Fibroblast of lung (primary cell): Measurements from ENCODE around the gene RETSAT. TPM values are rescaled to one million over a fixed set of nuclear protein-coding genes. Genes with fewer than 3 reads are reported as not detected.

ENCODE experiments used
- DNase-seq, 2 donors: peaks; one replicate each; pipeline versions ENCODE4 v3.0.0 to v3.0.0-alpha.2; 2010; ENCODE audit warnings: low read depth in 2 of 2
- H2AFZ ChIP-seq: 2 replicates; pipeline ENCODE4 v1.5.1; 2012; ENCODE audit warnings: low read length, control low read depth, inconsistent platforms
- H3K27ac ChIP-seq: 2 replicates; pipeline ENCODE4 v1.5.1; 2011; ENCODE audit warnings: low read length, control low read depth; ENCODE audit not compliant: insufficient read depth
- H3K27me3 ChIP-seq: 2 replicates; pipeline ENCODE4 v1.5.1; 2011; ENCODE audit warnings: mild to moderate bottlenecking, low read length; ENCODE audit not compliant: control insufficient read depth, insufficient read depth
- H3K36me3 ChIP-seq: 2 replicates; pipeline ENCODE4 v1.5.1; 2011; ENCODE audit warnings: low read length; ENCODE audit not compliant: control insufficient read depth, insufficient read depth
- H3K4me1 ChIP-seq: 2 replicates; pipeline ENCODE4 v1.5.1; 2011; ENCODE audit warnings: low read length; ENCODE audit not compliant: control insufficient read depth, insufficient read depth; ENCODE audit errors: extremely low read depth
- H3K4me2 ChIP-seq: 2 replicates; pipeline ENCODE4 v1.5.1; 2011; ENCODE audit warnings: low read length, control low read depth; ENCODE audit not compliant: insufficient read depth; ENCODE audit errors: extremely low read depth
- H3K4me3 ChIP-seq, 4 experiments: fragments of 200-600 bp in 1 of 4; sonication (generic) in 1 of 4; replicated peaks in 1 of 4; 2 replicates each; pipeline ENCODE4 v1.5.1; 2011 to 2016; ENCODE audit warnings: low read length in 4 of 4, low read depth in 3 of 4, mild to moderate bottlenecking in 3 of 4, control low read depth in 2 of 4, inconsistent platforms in 1 of 4, mixed read lengths in 1 of 4; ENCODE audit not compliant: insufficient read depth in 1 of 4; ENCODE audit errors: control extremely low read depth in 1 of 4
- H3K79me2 ChIP-seq: 2 replicates; pipeline ENCODE4 v1.5.1; 2012; ENCODE audit warnings: mild to moderate bottlenecking, low read length, inconsistent platforms; ENCODE audit not compliant: control insufficient read depth, insufficient read depth
- H3K9ac ChIP-seq: 2 replicates; pipeline ENCODE4 v1.5.1; 2011; ENCODE audit warnings: mild to moderate bottlenecking, low read length, control low read depth; ENCODE audit not compliant: insufficient read depth
- H3K9me3 ChIP-seq: 2 replicates; pipeline ENCODE4 v1.5.1; 2012; ENCODE audit warnings: low read depth, low read length; ENCODE audit not compliant: control insufficient read depth, insufficient read depth
- H4K20me1 ChIP-seq: 2 replicates; pipeline ENCODE4 v1.5.1; 2011; ENCODE audit warnings: low read length; ENCODE audit not compliant: control insufficient read depth, insufficient read depth; ENCODE audit errors: extremely low read depth
- EZH2 ChIP-seq: IDR thresholded peaks from 2 replicates; pipeline ENCODE4 v1.5.1; 2012; ENCODE audit warnings: low read length, control low read depth, mild to moderate bottlenecking; ENCODE audit errors: missing control alignments
- polyA plus RNA-seq, 2 donors: library from polyadenylated mRNA; depleted of rRNA in 1 of 2; stranded (reverse) in 1 of 2; unstranded in 1 of 2; fragments of >200 nt; gene quantifications; 2 replicates each; pipeline ENCODE4 v1.2.1, GENCODE V29; 2011 to 2012; ENCODE audit warnings: missing spikeins in 1 of 2
- total RNA-seq: library from RNA; depleted of rRNA; stranded (reverse); fragments of >200 nt; gene quantifications from 2 replicates; pipeline ENCODE4 v1.2.1, GENCODE V29; 2014
- TF ChIP-seq, protein P1 (sequence below), 2 donors: IDR thresholded peaks in 1 of 2; conservative IDR thresholded peaks in 1 of 2; 1 replicate in 1 of 2; 2 replicates in 1 of 2; pipeline ENCODE4 v1.5.1; 2011 to 2012; ENCODE audit warnings: low read length in 2 of 2, control low read depth in 1 of 2, inconsistent platforms in 1 of 2, low read depth in 1 of 2, mild to moderate bottlenecking in 1 of 2

Gene RETSAT
- total and polyA plus RNA-seq, 2 donors (not counting 1 experiment from before 2014, with no cell fraction given) = 38.6 to 87.0 TPM

DNA sequence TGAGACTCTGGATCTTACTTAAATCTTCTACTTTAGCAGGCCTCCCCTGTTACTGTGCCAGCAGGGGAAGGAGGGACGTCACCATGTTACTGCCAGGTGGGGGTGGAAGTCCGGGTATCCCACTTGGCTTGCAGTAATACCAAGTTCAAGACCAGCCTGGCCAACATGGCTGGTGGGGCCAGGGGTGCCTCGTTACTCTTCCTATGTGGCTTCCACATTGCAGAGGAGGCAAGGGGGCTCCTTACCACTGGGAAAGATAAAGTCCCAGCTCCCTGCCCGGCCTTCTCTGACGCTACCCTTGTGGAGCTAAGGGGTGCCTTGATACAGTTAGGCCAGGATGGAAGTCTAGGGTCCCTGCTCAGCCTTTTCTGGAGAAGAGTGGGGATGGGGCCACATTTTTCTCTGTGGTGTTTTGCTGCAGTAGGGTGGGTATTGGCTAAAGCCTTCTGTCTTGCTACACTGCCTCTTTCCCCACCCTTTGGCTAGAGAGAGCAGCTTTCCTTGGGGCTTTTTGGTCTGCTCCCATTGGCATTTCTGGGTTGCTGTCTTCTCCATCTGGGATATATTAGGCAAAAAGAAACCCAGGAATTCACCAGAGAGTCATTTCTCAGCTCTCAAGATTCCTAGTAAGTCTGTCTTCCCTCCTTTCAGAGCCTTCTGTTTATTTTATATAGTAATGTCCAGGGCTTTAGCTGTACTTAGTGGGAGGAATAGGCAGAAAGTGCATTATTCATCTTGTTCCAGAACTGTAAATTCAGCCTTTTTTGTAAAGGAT is 22.1 kb upstream of the RETSAT start:
- no peak overlapping the region for H3K9ac ChIP-seq
- no peak overlapping the region for H2AFZ ChIP-seq
- H3K27ac ChIP-seq = no peak overlapping the region
- no peaks in the 10 kb centered on the region for H4K20me1 ChIP-seq
- TF ChIP-seq, protein P1, sequence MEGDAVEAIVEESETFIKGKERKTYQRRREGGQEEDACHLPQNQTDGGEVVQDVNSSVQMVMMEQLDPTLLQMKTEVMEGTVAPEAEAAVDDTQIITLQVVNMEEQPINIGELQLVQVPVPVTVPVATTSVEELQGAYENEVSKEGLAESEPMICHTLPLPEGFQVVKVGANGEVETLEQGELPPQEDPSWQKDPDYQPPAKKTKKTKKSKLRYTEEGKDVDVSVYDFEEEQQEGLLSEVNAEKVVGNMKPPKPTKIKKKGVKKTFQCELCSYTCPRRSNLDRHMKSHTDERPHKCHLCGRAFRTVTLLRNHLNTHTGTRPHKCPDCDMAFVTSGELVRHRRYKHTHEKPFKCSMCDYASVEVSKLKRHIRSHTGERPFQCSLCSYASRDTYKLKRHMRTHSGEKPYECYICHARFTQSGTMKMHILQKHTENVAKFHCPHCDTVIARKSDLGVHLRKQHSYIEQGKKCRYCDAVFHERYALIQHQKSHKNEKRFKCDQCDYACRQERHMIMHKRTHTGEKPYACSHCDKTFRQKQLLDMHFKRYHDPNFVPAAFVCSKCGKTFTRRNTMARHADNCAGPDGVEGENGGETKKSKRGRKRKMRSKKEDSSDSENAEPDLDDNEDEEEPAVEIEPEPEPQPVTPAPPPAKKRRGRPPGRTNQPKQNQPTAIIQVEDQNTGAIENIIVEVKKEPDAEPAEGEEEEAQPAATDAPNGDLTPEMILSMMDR (conservative IDR thresholded peaks at IDR 0.05 in 1 of 2, IDR thresholded peaks at IDR 0.05 in 1 of 2; ENCODE audit: low read depth in 1 of 2, low read length in 2 of 2) = no peak
- TF ChIP-seq EZH2 = no peak
- no peaks in the 10 kb centered on the region for H3K9me3 ChIP-seq
- no peaks in the 10 kb centered on the region for H3K36me3 ChIP-seq
- no peak overlapping the region for H3K4me2 ChIP-seq
- H3K4me1 ChIP-seq = no peaks in the 10 kb centered on the region
- no peaks in the 10 kb centered on the region for H3K27me3 ChIP-seq
- H3K79me2 ChIP-seq = no peaks in the 10 kb centered on the region
- peak in 1 of 2 donors; percentile 42 for DNase-seq
- H3K4me3 ChIP-seq = no peak overlapping the region

GRCh38 chr2:85371045-85371444 is 16.7 kb upstream of the RETSAT start:
- no peak overlapping the region for H3K27ac ChIP-seq
- no peak overlapping the region for H3K9ac ChIP-seq
- no peaks in the 10 kb centered on the region for H4K20me1 ChIP-seq
- H3K4me2 ChIP-seq = no peak overlapping the region
- no peak for DNase-seq
- no peaks in the 10 kb centered on the region for H3K27me3 ChIP-seq
- H2AFZ ChIP-seq = no peak overlapping the region
- no peaks in the 10 kb centered on the region for H3K36me3 ChIP-seq
- TF ChIP-seq, protein P1 (conservative IDR thresholded peaks at IDR 0.05 in 1 of 2, IDR thresholded peaks at IDR 0.05 in 1 of 2; ENCODE audit: low read depth in 1 of 2, low read length in 2 of 2) = no peak
- no peak for TF ChIP-seq EZH2
- no peaks in the 10 kb centered on the region for H3K4me1 ChIP-seq
- no peaks in the 10 kb centered on the region for H3K79me2 ChIP-seq
- H3K9me3 ChIP-seq = no peaks in the 10 kb centered on the region
- H3K4me3 ChIP-seq = no peak overlapping the region

DNA sequence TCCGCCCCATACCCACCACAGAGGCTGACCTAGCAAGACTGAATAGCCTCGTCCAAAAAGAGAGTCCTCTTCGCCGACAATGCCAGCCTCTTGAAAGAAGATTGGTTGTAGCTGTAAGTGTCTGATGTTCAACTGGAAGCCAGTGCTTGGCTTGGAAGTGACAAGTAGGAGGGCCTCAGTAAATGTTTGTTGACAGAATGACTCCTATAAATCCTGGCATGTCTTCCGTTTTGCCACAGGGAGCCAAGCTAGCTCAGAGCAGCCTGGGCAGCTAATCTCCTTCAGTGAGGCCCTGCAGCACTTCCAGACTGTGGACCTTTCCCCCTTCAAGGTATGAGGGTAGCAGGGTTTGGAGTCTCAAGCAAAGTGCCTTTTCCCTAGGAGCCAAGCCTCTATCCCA is 15.2 kb upstream of the RETSAT start:
- no peak for DNase-seq
- H3K36me3 ChIP-seq = no peaks in the 10 kb centered on the region
- no peak for TF ChIP-seq EZH2
- TF ChIP-seq, protein P1 (conservative IDR thresholded peaks at IDR 0.05 in 1 of 2, IDR thresholded peaks at IDR 0.05 in 1 of 2; ENCODE audit: low read depth in 1 of 2, low read length in 2 of 2) = no peak

More for the DNA sequence above, 15.2 kb upstream of the RETSAT start:
- Histone ChIP-seq H3K79me2 (no peaks in the 10 kb centered on the region), H3K27ac (no peak overlapping the region), H3K4me1 (no peaks in the 10 kb centered on the region), H4K20me1 (no peaks in the 10 kb centered on the region), H2AFZ (no peak overlapping the region), H3K4me3 (no peak overlapping the region), H3K4me2 (no peak overlapping the region), H3K9ac (no peak overlapping the region), H3K27me3 (no peaks in the 10 kb centered on the region), H3K9me3 (no peaks in the 10 kb centered on the region)
